C4-2B (cell line): ENCODE data around the gene MTERF1.
"Not testable (repeated sequence)": the region's sequence is repeated elsewhere in the genome, so short reads cannot be mapped to it uniquely, and the experiment has no call there.

Experiments
- H3K27ac ChIP-seq: fragments of 450-650 bp; 2 replicates; pipeline ENCODE4 v1.5.1; 2017
- CTCF ChIP-seq: fragments of 450-650 bp; conservative IDR thresholded peaks from 2 replicates; pipeline ENCODE4 v1.5.1; 2017; ENCODE audit warnings: mild to moderate bottlenecking
- ZFX ChIP-seq: fragments of 450-650 bp; IDR thresholded peaks from 2 replicates; pipeline ENCODE4 v1.6.1; 2017

Gene MTERF1

DNA sequence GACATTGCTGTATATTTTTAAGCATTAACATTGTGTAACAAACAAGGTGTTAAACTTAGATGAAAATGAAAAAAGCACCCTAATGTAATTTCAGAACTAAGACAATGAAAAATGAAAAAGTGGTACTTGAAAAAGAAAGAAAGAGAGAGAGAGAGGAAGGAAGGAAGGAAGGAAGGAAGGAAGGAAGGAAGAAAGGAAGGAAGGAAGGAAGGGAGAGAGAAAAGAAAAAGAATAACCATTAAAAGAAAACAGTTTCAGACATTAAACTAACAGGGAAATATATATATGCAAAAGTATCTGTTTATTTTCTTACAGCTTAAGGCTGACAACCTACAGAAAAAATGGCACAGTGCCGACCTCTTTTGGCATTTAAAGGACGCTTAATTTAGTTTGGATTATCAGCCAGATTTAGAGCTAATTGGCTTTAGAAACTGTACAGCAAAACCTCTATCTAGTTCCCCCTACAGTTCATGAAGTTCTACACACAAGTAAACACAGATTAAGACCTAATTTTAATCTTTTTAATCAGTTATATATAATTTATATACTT is 13.8 kb downstream of the MTERF1 start:
- H3K27ac ChIP-seq: no peak overlapping the region

GRCh38 chr7:91865511-91865910 is 15.0 kb downstream of the MTERF1 start:
- H3K27ac ChIP-seq: no peak overlapping the region
- TF ChIP-seq CTCF (no peak), ZFX (no peak)

More for the DNA sequence above, 13.8 kb downstream of the MTERF1 start:
- TF ChIP-seq ZFX: no peak
- peak; percentile 25; the same call in 1 of the 2 replicates for TF ChIP-seq CTCF

- H3K27ac ChIP-seq: not testable (repeated sequence)
Measured at GRCh38 chr7:91864604-91865003, 15.9 kb downstream of the MTERF1 start.

- no peak for TF ChIP-seq CTCF
- TF ChIP-seq ZFX: no peak
- H3K27ac ChIP-seq: no peak overlapping the region
Measured at GRCh38 chr7:91864070-91864469, 16.4 kb downstream of the MTERF1 start.

- 0 out of 2 replicates have a peak, but pooled peaks have one; percentile 11 for TF ChIP-seq ZFX
- TF ChIP-seq CTCF: peak; percentile 78
- no peak overlapping the region for H3K27ac ChIP-seq
Measured at GRCh38 chr7:91852263-91852741, 28.2 kb downstream of the MTERF1 start.

GRCh38 chr7:91850455-91850854 is 30.0 kb downstream of the MTERF1 start:
- TF ChIP-seq ZFX (no peak), CTCF (no peak)
- H3K27ac ChIP-seq: no peak overlapping the region

GRCh38 chr7:91847876-91848588 is 32.5 kb downstream of the MTERF1 start:
- H3K27ac ChIP-seq: no peak overlapping the region
- TF ChIP-seq CTCF (no peak), ZFX (no peak)

- TF ChIP-seq CTCF (no peak), ZFX (no peak)
- H3K27ac ChIP-seq: no peak overlapping the region
Measured at GRCh38 chr7:91847231-91847630, 33.3 kb downstream of the MTERF1 start.
